Natural killer cell (primary cell): ENCODE results near the gene AP3D1. TPM values are rescaled to one million over a fixed set of nuclear protein-coding genes. Genes with fewer than 3 reads are reported as not detected.

Experiments used
- ATAC-seq, 3 donors: fragments of 150-1000 bp in 2 of 3; fragments of 200-7000 bp in 1 of 3; cut with Tn5 transposase; 1 replicate in 1 of 3; 2 replicates in 2 of 3; pipeline ENCODE4 v1.10.0; 2021; ENCODE audit warnings: mild to moderate bottlenecking in 2 of 3, moderate library complexity in 2 of 3
- DNase-seq, 2 donors: peaks; one replicate each; pipeline versions ENCODE4 v3.0.0 to v3.0.0-alpha.2; 2013 to 2021; ENCODE audit warnings: mixed read lengths in 1 of 2
- H3K27ac ChIP-seq: one replicate; pipeline ENCODE4 v1.5.1; 2013; ENCODE audit warnings: mild to moderate bottlenecking, low read length
- H3K27me3 ChIP-seq: one replicate; pipeline ENCODE4 v1.6.1; 2013; ENCODE audit warnings: low read length; ENCODE audit not compliant: control insufficient read depth, insufficient read depth
- H3K36me3 ChIP-seq: one replicate; pipeline ENCODE4 v1.6.1; 2013; ENCODE audit warnings: low read length; ENCODE audit not compliant: control insufficient read depth, insufficient read depth
- H3K4me1 ChIP-seq: one replicate; pipeline ENCODE4 v1.6.1; 2013; ENCODE audit warnings: low read length; ENCODE audit not compliant: control insufficient read depth, insufficient read depth
- H3K4me3 ChIP-seq: one replicate; pipeline ENCODE4 v1.5.1; 2013; ENCODE audit warnings: low read length
- H3K9me3 ChIP-seq: one replicate; pipeline ENCODE4 v1.6.1; 2013; ENCODE audit warnings: low read length; ENCODE audit not compliant: control insufficient read depth, insufficient read depth
- H3K27ac Mint-ChIP-seq, 2 donors: one replicate each; pipeline ENCODE4 v1.8.0; 2022; ENCODE audit warnings: mild to moderate bottlenecking in 2 of 2, mixed read lengths in 2 of 2, moderate library complexity in 1 of 2
- H3K27me3 Mint-ChIP-seq, 2 donors: one replicate each; pipeline ENCODE4 v1.8.0; 2022; ENCODE audit warnings: low read depth in 2 of 2, mixed read lengths in 2 of 2
- H3K36me3 Mint-ChIP-seq: one replicate; pipeline ENCODE4 v1.8.0; 2022; ENCODE audit warnings: mixed read lengths
- H3K4me1 Mint-ChIP-seq, 2 donors: one replicate each; pipeline ENCODE4 v1.8.0; 2022; ENCODE audit warnings: mixed read lengths in 2 of 2
- H3K4me3 Mint-ChIP-seq: one replicate; pipeline ENCODE4 v1.8.0; 2022; ENCODE audit warnings: mild to moderate bottlenecking, moderate library complexity, mixed read lengths
- H3K9me3 Mint-ChIP-seq, 2 donors: one replicate each; pipeline ENCODE4 v1.8.0; 2022; ENCODE audit warnings: mixed read lengths in 2 of 2
- CTCF ChIP-seq: fragments of 200-600 bp; IDR thresholded peaks from one replicate; pipeline ENCODE4 v1.8.0; 2022; ENCODE audit warnings: antibody characterized with exemption
- WGBS: methylation state at CpG from one replicate; pipeline ENCODE4 v1.1.7; 2013; ENCODE audit warnings: missing lambda C conversion rate; ENCODE audit not compliant: insufficient coverage; 5-methylcytosine and 5-hydroxymethylcytosine counted together
- intact Hi-C: fragments of 100-400 bp; cut with micrococcal nuclease; formaldehyde crosslinking; loops from one replicate; pipeline ENCODE4 v1.14.2; 2022
- total RNA-seq, 4 donors: library from RNA; stranded (reverse); fragments of 120-200 nt in 1 of 4; gene quantifications; one replicate each; pipeline versions ENCODE4 v1.2.3 to v1.2.4, GENCODE V29; 2013 to 2022

The AP3D1 gene
- total RNA-seq, 3 donors from 2014 or later (not counting 1 experiment from before 2014, with no cell fraction given) = 74.6 to 93.1 (median 87.5) TPM

GRCh38 chr19:2101417-2102335, 49.7 kb downstream of the AP3D1 start:
- H3K27ac ChIP-seq = no peak overlapping the region
- H3K27ac Mint-ChIP-seq = peak overlapping the region in 1 of 2 donors; percentile 20
- DNase-seq = no peak
- peaks cover 12% of the 10 kb centered on the region for H3K9me3 ChIP-seq
- H3K9me3 Mint-ChIP-seq = no peaks in the 10 kb centered on the region
- peaks cover 10 to 18% of the 10 kb centered on the region in 2 donors for H3K4me1 Mint-ChIP-seq
- no peaks in the 10 kb centered on the region for H3K27me3 Mint-ChIP-seq
- no peak overlapping the region for H3K4me3 ChIP-seq
- H3K36me3 ChIP-seq = peaks cover 39% of the 10 kb centered on the region
- no peaks in the 10 kb centered on the region for H3K36me3 Mint-ChIP-seq
- 94% methylated on average over 45 of the region's 45 CpGs for WGBS
- no peak overlapping the region for H3K4me3 Mint-ChIP-seq
- TF ChIP-seq CTCF = no peak
- intact Hi-C loops = no loop called here
- ATAC-seq = no peak
- H3K27me3 ChIP-seq = no peaks in the 10 kb centered on the region
- H3K4me1 ChIP-seq = peaks cover 12% of the 10 kb centered on the region

- Histone ChIP-seq H3K4me3 (no peak overlapping the region), H3K4me1 (peaks cover 12% of the 10 kb centered on the region), H3K27me3 (no peaks in the 10 kb centered on the region), H3K36me3 (peaks cover 34% of the 10 kb centered on the region), H3K9me3 (peaks cover 9% of the 10 kb centered on the region), H3K27ac (no peak overlapping the region)
- H3K27me3 Mint-ChIP-seq = no peaks in the 10 kb centered on the region
- no peak for TF ChIP-seq CTCF
- no peak overlapping the region for H3K4me3 Mint-ChIP-seq
- no peak overlapping the region for H3K27ac Mint-ChIP-seq
- WGBS = 96% methylated on average over 11 of the region's 11 CpGs
- ATAC-seq = no peak
- DNase-seq = no peak
- H3K36me3 Mint-ChIP-seq = no peaks in the 10 kb centered on the region
- intact Hi-C loops = no loop called here
- H3K9me3 Mint-ChIP-seq = no peaks in the 10 kb centered on the region
- peaks cover 10 to 24% of the 10 kb centered on the region in 2 donors for H3K4me1 Mint-ChIP-seq
Measured at GRCh38 chr19:2100719-2101061, 50.7 kb downstream of the AP3D1 start.

GRCh38 chr19:2099937-2100718, 51.2 kb downstream of the AP3D1 start:
- Histone ChIP-seq H3K4me1 (peaks cover 18% of the 10 kb centered on the region), H3K9me3 (peaks cover 4% of the 10 kb centered on the region), H3K36me3 (peaks cover 29% of the 10 kb centered on the region), H3K27ac (no peak overlapping the region), H3K4me3 (no peak overlapping the region), H3K27me3 (no peaks in the 10 kb centered on the region)
- TF ChIP-seq CTCF = no peak
- H3K36me3 Mint-ChIP-seq = no peaks in the 10 kb centered on the region
- H3K9me3 Mint-ChIP-seq = no peaks in the 10 kb centered on the region
- no peak overlapping the region for H3K27ac Mint-ChIP-seq
- 95% methylated on average over 39 of the region's 39 CpGs for WGBS
- DNase-seq (no peak), ATAC-seq (no peak)
- intact Hi-C loops = loop anchor here (5.0 kb wide), 1 partner anchor 38 kb away; no protein-coding TSS in a partner anchor
- H3K27me3 Mint-ChIP-seq = no peaks in the 10 kb centered on the region
- no peak overlapping the region for H3K4me3 Mint-ChIP-seq
- H3K4me1 Mint-ChIP-seq = peaks cover 11 to 29% of the 10 kb centered on the region in 2 donors
